ENCODE data around the gene EPGN. TPM values are rescaled to one million over a fixed set of nuclear protein-coding genes. Genes with fewer than 3 reads are reported as not detected.

The EPGN gene
- total and polyA plus RNA-seq, 4 donors = 0.79 to 3.0 (median 1.6) TPM

- TF ChIP-seq, protein P1, sequence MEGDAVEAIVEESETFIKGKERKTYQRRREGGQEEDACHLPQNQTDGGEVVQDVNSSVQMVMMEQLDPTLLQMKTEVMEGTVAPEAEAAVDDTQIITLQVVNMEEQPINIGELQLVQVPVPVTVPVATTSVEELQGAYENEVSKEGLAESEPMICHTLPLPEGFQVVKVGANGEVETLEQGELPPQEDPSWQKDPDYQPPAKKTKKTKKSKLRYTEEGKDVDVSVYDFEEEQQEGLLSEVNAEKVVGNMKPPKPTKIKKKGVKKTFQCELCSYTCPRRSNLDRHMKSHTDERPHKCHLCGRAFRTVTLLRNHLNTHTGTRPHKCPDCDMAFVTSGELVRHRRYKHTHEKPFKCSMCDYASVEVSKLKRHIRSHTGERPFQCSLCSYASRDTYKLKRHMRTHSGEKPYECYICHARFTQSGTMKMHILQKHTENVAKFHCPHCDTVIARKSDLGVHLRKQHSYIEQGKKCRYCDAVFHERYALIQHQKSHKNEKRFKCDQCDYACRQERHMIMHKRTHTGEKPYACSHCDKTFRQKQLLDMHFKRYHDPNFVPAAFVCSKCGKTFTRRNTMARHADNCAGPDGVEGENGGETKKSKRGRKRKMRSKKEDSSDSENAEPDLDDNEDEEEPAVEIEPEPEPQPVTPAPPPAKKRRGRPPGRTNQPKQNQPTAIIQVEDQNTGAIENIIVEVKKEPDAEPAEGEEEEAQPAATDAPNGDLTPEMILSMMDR (IDR thresholded peaks at IDR 0.05; ENCODE audit: control extremely low read depth, extremely low read depth) = no peak
- Histone ChIP-seq H3K4me1 (ENCODE audit: control insufficient read depth in 5 of 5, insufficient read depth in 5 of 5, low read length in 5 of 5) (no peaks in the 10 kb centered on the region), H3K36me3 (ENCODE audit: control insufficient read depth in 4 of 4, insufficient read depth in 4 of 4, low read length in 4 of 4) (peaks cover 0 to 5% (median 0%) of the 10 kb centered on the region in 4 donors), H3K9me3 (ENCODE audit: control insufficient read depth in 4 of 4, insufficient read depth in 3 of 4, low read length in 3 of 4) (no peaks in the 10 kb centered on the region), H3K27ac (ENCODE audit: low read depth in 1 of 2, low read length in 1 of 2) (no peak overlapping the region), H3K27me3 (ENCODE audit: control insufficient read depth in 3 of 3, insufficient read depth in 3 of 3, low read length in 2 of 3) (no peaks in the 10 kb centered on the region), H3K9ac (ENCODE audit: insufficient read depth in 1 of 2, low read length in 2 of 2) (no peak overlapping the region), H3K4me3 (no peak overlapping the region)
- ATAC-seq (ENCODE audit: insufficient read depth, low FRiP score) (no peak), DNase-seq (no peak)
- WGBS, 2 donors = 77 to 82% methylated on average over 2 of the region's 2 CpGs
These were observed 24.7 kb upstream of the EPGN start for GRCh38 chr4:74283614-74284013.

DNA sequence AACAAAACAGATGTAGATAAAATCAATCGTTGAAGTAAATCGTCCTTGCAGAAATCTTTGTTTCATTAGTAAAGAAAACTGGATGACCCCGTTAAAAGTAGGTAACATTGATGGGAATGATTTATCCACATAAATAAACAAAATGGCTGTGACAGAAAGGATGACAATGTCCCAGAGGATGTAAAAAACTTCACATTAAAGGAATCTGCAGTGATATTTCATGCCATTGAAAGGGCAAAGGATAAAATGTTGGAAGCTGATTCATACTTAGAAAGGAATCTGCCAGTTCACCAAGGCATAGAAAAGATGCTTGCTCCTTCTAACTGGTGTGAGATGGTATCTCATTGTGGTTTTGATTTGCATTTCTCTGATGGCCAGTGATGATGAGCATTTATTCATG is 24.2 kb upstream of the EPGN start:
- WGBS, 2 donors = 56 to 79% methylated on average over 3 of the region's 3 CpGs
- no peak overlapping the region for H3K4me3 ChIP-seq
- no peaks in the 10 kb centered on the region for H3K4me1 ChIP-seq (ENCODE audit: control insufficient read depth in 5 of 5, insufficient read depth in 5 of 5, low read length in 5 of 5)
- DNase-seq = no peak
- H3K36me3 ChIP-seq (ENCODE audit: control insufficient read depth in 4 of 4, insufficient read depth in 4 of 4, low read length in 4 of 4) = peaks cover 0 to 5% (median 0%) of the 10 kb centered on the region in 4 donors
- H3K9me3 ChIP-seq (ENCODE audit: control insufficient read depth in 4 of 4, insufficient read depth in 3 of 4, low read length in 3 of 4) = no peaks in the 10 kb centered on the region
- H3K27ac ChIP-seq (ENCODE audit: low read depth in 1 of 2, low read length in 1 of 2) = no peak overlapping the region
- H3K9ac ChIP-seq (ENCODE audit: insufficient read depth in 1 of 2, low read length in 2 of 2) = no peak overlapping the region
- TF ChIP-seq, protein P1 (IDR thresholded peaks at IDR 0.05; ENCODE audit: control extremely low read depth, extremely low read depth) = no peak
- no peak for ATAC-seq (ENCODE audit: insufficient read depth, low FRiP score)
- H3K27me3 ChIP-seq (ENCODE audit: control insufficient read depth in 3 of 3, insufficient read depth in 3 of 3, low read length in 2 of 3) = no peaks in the 10 kb centered on the region

DNA sequence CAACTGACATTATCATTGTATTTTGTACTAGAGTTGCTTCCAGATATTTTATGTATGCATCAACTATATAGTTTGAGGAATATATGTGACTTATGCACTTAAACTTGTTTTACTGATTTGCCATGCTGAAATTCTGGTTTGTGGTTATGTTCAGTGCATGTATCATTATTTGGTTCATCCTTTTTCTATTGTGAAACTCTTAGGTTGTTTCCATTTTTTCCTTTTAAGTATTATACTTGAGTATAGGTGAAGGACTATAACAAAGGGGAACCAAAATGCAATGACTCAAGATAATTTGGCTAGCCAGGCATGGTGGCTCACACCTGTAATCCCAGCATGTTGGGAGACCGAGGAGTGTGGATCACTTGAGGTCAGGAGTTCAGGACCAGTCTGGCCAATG is 21.1 kb upstream of the EPGN start:
- Histone ChIP-seq H3K27ac (ENCODE audit: low read depth in 1 of 2, low read length in 1 of 2) (no peak overlapping the region), H3K9me3 (ENCODE audit: control insufficient read depth in 4 of 4, insufficient read depth in 3 of 4, low read length in 3 of 4) (no peaks in the 10 kb centered on the region), H3K4me1 (ENCODE audit: control insufficient read depth in 5 of 5, insufficient read depth in 5 of 5, low read length in 5 of 5) (no peaks in the 10 kb centered on the region), H3K36me3 (ENCODE audit: control insufficient read depth in 4 of 4, insufficient read depth in 4 of 4, low read length in 4 of 4) (peaks cover 0 to 8% (median 0%) of the 10 kb centered on the region in 4 donors), H3K4me3 (no peak overlapping the region), H3K9ac (ENCODE audit: insufficient read depth in 1 of 2, low read length in 2 of 2) (no peak overlapping the region), H3K27me3 (ENCODE audit: control insufficient read depth in 3 of 3, insufficient read depth in 3 of 3, low read length in 2 of 3) (no peaks in the 10 kb centered on the region)
- ATAC-seq (ENCODE audit: insufficient read depth, low FRiP score) (no peak), DNase-seq (no peak)
- TF ChIP-seq, protein P1 (IDR thresholded peaks at IDR 0.05; ENCODE audit: control extremely low read depth, extremely low read depth) = no peak
- WGBS, 2 donors = 94 to 95% methylated on average over 1 of the region's 1 CpG

GRCh38 chr4:74287791-74288190 is 20.5 kb upstream of the EPGN start:
- H3K4me1 ChIP-seq (ENCODE audit: control insufficient read depth in 5 of 5, insufficient read depth in 5 of 5, low read length in 5 of 5) = no peaks in the 10 kb centered on the region
- no peak for ATAC-seq (ENCODE audit: insufficient read depth, low FRiP score)

More at GRCh38 chr4:74287791-74288190, 20.5 kb upstream of the EPGN start:
- DNase-seq = no peak
- TF ChIP-seq, protein P1 (IDR thresholded peaks at IDR 0.05; ENCODE audit: control extremely low read depth, extremely low read depth) = no peak
- H3K27ac ChIP-seq (ENCODE audit: low read depth in 1 of 2, low read length in 1 of 2) = no peak overlapping the region
- H3K9me3 ChIP-seq (ENCODE audit: control insufficient read depth in 4 of 4, insufficient read depth in 3 of 4, low read length in 3 of 4) = no peaks in the 10 kb centered on the region
- no peak overlapping the region for H3K4me3 ChIP-seq
- no peak overlapping the region for H3K9ac ChIP-seq (ENCODE audit: insufficient read depth in 1 of 2, low read length in 2 of 2)
- H3K36me3 ChIP-seq (ENCODE audit: control insufficient read depth in 4 of 4, insufficient read depth in 4 of 4, low read length in 4 of 4) = peaks cover 0 to 8% (median 0%) of the 10 kb centered on the region in 4 donors
- no peaks in the 10 kb centered on the region for H3K27me3 ChIP-seq (ENCODE audit: control insufficient read depth in 3 of 3, insufficient read depth in 3 of 3, low read length in 2 of 3)
